HG03558 (cell line): Measurements from ENCODE around the gene ZNF32.

ENCODE experiments used
- ATAC-seq: cut with Tn5 transposase; IDR thresholded peaks from one replicate; pipeline ENCODE4 v1.9.1; 2021; ENCODE audit warnings: moderate number of reproducible peaks; ENCODE audit not compliant: unreplicated experiment; ENCODE audit errors: extremely low read depth

ZNF32 gene

DNA sequence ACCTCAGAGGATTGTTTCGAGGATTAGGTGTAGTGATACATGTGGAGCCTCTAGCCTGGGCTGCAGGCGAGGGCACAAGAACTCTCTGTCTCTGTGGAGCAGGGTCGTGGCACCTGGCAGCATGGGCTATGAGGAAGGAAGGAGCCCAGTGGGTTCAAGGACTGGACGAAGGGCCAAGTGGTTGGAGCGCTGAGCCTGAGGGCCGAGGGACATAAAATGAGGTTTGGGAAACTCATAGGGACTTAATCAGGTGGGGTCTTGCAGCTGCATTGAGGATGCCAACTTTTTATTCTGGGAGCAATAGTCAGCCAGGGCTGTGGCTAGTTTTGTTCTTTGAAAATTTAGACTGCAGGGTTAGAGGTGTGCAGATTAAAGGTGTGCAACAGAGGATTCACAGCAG is 33.0 kb upstream of the ZNF32 start:
- ATAC-seq: no peak

DNA sequence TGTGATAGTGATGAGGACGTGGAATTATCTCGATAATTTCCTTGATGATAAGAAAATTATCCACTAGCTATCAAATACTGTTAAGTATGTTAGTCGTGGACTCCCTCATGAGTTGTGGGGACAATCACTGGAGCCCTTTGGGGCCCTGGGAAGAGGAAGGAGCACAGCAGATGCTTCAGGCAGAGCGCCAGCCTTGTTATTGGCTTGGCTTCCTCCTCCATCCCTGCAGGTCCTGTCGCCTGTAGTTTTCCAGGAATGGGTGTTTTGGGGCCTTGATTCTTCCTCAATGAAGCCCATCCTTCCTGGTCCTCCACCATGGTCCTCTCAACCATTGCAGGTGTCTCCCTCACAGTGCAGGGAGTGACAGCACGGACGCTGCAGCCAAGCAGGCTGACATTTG is 32.5 kb upstream of the ZNF32 start:
- ATAC-seq: no peak

DNA sequence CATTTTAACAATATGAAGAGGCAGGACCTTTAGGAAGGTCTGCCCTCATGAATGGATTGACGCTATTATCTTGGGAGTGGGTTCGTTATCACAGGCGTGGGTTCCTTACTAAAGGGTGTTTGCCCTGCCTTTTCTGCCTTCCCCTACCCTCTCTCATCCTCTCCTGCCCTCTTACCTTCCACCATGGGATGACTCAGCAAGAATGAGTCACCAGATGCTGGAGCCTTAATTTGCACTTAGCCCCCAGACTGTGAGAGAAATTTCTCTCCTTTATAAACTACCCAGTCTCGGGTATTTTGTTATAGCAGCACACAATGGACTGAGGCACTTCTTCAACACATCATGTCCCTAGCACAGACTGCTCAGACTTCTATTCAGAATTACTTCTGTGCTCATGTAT is 31.4 kb upstream of the ZNF32 start:
- ATAC-seq: no peak

DNA sequence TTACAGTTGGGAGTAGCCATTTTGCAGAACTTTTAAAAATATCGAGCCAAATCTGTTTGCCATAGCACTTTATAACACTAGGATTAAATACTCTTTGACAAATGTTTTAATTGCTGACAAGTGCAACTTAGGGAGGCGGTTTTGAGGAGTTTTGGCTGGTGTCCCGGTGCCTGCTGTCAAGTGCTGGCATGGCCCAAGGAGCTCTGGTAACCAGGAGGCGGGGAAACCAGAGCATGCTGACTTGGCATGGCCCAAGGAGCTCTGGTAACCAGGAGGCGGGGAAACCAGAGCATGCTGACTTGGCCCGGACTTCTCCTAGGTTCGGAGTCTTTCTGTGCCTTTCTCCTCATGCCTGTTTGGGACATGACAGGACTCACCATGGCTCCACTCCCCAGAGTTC is 30.8 kb upstream of the ZNF32 start:
- ATAC-seq: no peak

DNA sequence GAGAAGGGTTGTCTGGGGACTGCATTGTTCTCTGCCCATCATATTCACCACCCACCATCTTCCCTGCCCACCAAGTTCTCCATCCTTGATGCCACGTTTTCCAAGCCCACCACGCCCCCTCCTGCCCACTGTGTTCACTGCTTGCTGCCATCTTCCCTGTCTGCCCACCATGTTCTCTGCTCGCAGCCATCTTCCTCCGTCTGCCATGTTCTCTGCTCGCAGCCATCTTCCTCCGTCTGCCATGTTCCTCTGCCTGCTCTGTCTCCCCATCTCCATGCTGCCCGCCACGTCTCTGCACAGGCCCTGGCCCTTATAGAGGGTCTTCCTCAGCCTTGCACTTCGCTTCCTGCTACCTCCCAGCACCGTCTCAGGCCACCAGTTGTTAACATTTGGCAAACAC is 30.0 kb upstream of the ZNF32 start:
- no peak for ATAC-seq

DNA sequence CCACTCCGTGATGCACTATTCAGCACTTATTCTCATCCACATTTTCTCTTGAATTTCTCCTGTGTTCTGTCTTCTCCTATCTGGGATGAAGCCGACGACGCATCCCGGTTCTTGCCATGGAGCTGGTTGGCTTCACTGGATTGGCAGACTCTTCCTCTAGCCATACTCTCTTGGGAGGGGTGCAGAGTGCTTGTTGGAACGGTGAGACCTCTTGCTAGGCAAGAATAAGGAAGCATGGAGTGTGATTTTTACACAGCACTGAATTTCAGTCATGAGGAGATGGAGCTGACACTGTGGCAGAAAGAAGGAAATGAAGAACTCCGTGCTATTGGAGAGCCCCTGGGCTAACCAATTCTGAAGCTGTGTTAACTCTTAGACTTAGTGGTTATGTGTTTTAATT is 28.2 kb upstream of the ZNF32 start:
- ATAC-seq: no peak

DNA sequence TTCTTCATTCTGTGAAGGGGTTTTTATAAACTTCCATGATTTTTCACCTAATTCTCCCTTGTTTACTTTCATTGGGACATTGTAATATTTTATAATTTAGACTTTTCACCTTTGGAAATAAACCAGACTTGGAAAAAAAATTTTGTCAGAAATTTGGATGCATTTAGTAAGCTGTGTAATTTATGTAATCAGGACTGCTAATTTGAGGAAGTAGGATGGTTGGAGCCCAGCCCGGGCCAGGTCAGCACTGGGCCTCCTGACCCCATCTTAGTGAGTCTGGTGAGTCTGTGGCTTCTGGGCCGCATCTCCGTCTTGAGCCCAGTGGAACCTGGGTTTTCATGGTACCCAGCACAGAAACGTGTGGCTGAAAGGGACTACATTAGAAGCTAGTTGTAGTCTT is 27.6 kb upstream of the ZNF32 start:
- ATAC-seq: no peak

DNA sequence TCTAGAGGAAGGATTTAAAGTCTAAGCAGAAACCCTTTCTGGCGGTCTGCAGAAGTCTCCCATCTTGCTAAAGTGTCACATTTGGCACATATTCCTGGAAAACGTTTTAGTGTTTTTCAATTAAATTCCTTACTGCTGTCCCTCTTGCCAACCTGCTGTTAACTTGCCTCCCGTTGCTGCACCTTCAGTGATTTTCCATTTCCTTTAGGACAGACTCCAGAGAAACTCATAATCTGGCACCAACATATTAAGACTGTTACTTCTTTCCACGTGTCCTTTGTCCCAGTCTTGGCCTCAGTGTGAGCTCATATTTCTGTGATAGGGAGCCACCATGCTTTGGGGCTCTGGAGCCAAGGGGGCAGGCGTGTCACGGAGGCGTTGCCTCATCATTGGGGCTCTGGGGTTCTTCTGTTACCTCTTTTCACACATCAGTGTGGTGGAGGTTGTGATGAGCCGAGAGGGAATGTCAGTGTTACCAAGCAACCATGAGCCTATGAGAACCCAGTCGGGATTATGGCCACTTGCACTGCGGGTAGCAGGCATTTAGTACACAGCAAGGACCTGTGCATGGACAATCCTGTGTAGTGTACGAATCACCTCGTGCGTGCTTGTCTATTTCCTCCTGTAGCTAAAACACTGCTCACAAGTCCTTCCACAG is 26.0 kb upstream of the ZNF32 start:
- ATAC-seq: no peak

DNA sequence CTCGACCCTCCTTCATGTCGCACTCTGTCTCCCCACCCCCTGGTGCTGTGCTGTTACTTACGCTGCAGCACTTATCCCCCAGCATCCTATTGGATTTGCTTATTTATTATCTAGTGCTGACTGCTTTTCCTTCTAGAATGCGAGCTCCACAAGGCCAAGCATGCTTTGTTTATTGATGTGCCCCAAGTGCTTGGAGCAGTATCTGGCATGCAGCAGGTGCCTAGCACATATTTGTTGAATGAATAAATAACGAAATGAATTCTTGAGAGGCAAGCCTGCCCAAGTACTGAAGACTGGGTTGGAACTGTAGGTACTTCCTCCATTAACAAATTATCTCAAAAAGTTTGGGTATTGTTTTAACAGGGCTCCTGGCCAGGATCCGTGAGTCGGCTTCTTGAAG is 24.8 kb upstream of the ZNF32 start:
- no peak for ATAC-seq

DNA sequence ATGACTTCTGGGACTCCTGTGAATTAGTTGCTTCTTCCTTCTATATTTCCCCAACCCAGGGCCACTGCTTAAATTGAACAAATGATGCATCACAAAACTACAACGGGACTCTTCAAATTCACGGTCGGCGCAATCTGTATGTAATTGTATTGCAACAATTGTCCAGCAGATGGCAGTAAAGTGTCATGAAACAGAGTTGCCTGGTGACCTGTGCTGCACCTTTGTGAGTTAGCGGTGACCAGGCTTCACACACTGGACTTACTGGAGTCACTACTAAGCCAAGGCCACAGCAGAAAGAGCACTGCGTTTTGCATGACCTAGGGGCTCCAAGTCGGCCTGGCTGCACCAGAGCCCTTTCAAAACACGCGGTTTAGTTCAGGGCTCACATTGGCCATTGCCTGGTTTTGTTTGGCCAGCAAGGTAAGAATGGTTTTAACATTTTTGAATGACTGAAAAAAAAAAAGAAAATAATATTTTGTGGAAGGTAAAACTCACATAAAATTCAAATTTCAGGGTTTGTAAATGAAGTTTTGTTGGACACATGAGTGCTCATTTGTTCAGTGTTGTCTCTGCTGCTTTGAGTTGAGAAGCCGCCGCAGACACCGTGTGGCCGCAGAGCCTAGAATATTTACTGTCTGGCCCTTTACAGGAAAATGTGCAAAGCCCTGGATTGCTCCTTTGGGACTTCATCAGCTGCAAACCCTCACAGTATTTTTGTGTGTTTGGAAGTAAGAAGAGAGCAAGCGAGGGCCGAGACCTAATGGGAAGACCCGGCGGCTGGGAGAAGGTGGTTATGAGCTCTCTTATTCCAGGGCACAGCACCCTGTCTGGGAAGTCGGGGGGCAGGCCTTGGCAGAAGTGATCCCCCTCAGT is 23.2 kb upstream of the ZNF32 start:
- ATAC-seq: no peak

DNA sequence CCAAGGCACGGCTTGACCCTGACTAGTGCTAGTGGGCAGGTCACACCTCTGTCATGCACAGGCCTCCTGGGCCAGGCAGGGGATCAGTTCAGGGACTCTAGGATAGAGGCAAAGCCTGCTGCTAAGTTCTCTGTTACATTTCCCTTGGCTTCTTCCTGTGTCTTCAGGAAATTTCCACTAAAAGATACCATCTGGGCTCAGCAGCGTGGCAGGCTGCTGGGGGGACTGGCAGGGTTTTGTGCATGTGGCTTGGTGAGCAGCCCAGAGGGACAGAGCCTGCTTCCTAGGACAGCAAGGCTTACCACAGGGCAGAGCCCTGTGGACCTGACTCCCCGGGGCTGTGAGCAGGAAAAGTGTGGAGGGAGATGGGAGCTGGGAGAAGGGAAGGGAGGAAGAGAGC is 20.7 kb upstream of the ZNF32 start:
- no peak for ATAC-seq

DNA sequence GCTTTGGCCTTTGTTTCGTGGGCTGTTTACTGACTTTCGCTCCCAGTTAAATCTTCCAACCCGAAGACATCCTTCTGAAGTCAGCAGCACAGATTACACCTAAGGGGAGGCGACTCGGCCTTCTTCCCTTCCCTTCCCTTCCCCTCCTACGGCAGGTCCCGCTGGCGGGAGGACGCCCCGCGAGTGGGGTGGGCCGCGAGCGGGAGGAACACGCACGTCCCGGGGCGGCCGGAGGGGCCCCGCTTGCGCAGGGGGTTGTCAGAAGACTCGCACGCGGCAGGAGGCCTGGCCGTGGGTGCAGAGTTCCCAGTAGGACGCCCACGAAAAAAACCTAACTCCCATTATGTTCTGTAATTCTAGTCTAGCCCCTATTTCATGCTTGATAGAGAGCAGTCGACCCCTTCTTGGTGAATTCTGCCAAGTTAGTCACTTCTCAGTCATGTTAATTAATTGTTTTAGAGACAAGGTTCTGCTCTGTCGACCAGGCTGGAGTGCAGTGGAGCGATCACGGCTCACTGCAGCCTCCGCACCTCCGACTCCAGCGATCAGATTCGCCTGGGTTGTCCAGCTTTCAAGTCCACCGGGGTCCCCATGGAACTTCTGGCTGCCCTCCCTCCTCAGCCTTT is 19.2 kb upstream of the ZNF32 start:
- ATAC-seq: no peak

DNA sequence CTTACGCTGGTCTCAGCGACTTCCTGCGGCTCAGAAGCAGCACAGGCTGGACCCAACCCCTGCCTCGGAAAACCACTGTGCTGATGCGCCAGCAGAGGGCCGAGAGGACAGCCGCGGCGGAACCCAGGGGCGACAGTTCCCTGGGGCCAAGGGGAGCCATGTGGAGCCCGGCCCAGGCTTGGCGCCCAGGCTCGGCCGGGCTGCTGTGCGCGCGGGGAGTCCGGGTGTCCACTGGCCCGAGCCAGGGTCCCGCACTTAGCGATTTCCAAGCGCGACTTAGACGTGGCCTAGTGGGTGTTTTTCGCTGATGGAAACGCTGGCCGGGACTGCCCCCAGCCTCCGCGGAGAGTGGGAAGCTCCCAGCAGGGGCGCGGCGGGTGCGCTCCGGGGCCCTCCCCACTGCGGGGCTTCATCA is 18.6 kb upstream of the ZNF32 start:
- no peak for ATAC-seq

DNA sequence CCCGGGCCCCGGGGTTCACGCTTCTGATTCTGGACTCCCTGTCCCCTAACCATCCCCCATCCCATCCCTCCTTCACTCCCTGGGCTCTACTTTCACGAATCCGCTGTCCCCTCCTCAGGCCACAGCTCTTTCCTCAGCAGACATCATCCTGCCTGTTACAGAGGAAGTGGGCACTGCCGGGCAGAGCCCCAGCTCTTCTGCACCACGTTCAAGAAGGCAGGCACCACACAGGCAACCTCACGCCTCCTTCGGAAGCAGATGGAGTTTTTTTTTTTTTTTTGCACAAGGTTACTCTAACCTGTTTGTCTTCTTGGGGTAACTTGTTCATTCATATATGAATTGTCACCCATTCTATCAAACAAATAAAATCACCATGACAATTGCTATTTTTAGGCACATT is 17.9 kb upstream of the ZNF32 start:
- ATAC-seq: no peak

DNA sequence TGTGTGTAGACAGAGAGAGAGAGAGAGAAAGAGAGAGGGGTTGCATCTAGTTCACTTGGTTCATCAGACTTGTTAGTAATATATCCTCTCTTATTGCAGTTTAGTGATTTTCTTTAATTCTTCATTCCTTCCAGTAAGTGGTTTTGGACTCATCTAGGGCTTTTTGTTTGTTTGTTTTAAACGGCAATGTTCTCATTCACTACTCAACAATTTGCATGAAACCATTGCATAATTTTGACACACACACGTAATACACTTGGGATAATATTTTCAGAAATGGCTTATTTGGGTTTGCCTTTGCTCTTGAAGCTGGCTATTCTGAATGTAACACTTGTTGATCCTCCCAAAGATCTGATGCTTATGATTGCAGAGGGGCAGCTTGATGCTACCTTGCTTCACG is 16.4 kb upstream of the ZNF32 start:
- ATAC-seq: no peak

DNA sequence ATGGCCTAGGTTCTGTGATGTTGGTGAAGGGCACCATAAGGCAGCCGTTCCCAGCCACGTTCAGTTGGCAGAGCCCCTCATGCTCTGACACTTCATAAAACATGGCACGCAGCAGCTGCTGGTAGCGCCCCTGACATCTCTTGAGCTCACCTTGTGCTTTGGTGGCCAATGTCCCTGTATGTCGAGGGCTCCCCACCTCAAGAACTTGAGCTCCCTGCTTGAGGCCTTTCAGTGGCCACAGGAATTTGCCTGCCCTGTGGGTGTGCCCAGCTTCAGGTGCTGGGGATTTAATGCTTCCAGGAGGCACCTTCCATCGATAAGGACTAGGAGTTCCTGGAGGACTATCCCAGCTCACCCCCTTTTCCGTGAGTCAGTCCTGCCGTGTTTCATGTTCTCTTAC is 9.5 kb upstream of the ZNF32 start:
- no peak for ATAC-seq

DNA sequence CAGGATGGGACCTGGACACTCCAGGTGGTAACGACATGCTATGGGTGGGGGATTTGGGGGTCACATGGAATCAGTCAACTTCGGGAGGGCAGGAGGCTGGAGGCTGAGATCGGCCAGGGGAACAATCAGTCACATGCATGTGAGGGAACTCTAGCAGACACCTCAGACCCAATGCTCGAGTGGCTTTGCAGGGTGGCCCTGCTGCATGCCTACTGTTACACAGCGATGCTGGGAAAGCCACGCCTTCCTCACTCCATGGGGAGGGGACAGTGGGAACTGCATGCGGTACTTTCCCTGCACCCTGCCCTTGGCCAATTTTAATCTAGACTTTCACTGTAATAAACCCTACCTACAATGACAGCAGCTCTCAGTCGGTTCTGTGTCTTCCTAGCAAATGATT is 6.6 kb upstream of the ZNF32 start:
- ATAC-seq: no peak

DNA sequence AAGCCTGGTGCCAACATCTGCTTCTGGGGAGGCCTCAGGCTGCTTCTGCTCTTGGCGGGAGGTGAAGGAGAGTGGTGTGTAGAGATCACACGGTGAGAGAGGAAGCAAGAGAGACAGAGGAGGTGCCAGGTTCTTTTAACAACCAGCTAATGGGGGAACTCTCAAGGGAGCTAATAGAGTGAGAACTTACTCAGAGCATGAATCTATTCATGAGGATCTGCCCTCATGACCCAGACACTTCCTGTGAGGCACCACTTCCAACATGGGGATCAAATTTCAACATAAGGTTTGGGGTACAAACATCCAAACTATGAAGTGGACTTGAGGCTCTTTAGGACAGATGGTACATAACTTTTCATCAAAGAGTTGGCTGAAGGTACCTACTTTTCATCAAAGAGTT is 5.1 kb upstream of the ZNF32 start:
- ATAC-seq: no peak

DNA sequence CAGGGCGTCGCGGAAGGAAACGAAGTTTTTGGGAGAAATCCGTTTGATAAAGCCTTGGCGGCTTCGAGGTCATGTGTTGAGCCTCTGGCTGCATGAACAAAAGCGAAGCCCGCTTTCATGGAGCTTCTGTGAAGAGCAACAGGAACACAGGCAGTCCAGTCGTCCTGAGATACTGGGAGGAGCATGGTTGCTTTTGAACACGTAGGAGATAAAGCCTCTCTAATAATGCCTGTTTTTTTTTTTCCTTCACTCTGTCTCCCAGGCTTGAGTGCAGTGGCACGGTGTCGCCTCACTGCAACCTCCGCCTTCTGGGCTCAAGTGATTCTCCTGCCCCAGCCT is 473 bp upstream of the ZNF32 start:
- no peak for ATAC-seq

DNA sequence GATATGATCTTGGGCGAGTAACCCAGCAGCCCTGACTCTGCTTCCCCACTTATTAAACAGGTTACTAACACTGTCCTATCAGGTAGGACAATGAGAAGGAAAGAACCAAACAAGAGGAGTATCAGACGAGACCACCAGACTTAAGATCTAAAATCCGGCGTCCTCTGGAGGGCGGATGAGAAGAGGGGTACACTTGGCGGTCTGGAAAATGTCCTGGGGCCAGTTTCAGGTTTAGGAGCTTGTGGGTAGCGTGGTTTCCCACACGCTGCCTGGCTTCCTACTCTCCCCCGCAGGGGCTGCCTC is 635 bp downstream of the ZNF32 start:
- ATAC-seq: no peak

DNA sequence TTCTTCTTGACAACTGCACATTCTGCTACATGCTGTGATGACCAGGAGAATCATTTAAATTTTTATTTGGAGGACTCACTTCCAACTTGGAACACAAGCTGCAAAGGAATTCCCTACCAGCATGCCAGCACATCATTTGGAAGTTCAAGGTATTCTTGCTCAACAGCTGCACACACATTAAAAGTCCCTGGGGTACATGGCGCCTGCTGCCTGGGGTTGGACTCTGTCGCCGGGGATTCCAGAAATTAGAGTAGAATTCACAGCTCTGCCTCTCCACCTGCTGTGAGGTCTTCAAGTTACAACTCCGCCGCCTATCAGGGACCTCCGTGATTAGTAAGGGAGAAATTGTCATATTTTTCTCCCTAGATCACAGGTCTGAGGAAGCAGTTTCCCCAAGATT is 1.1 kb downstream of the ZNF32 start:
- no peak for ATAC-seq

DNA sequence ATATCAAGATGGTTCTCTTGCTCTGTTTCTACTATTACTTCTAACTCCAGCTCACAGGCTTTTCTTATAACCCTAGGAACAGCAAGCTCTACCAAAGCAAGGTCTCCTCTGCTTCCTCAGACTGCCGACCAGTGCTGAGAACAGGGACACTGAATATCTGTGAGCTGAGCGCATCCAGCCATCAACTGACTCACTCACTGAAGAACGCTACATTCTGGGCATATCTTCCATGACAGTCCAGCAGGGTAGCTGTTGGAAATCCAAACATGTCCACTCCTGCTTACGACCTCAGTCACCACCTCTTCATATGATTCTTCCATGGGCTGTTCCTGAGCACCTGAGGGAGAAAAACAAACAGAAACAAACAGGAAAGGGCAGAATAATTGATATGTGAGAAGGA is 2.8 kb downstream of the ZNF32 start:
- ATAC-seq: no peak
